Stomach (tissue), 9 donors: Measurements from ENCODE around the gene EIF4B. TPM values are rescaled to one million over a fixed set of nuclear protein-coding genes. Genes with fewer than 3 reads are reported as not detected.

Experiments
- DNase-seq, 2 donors: peaks; one replicate each; pipeline versions ENCODE4 v3.0.0 to v3.0.0-alpha.2; 2013 to 2019
- H3K27ac ChIP-seq, 5 donors: fragments of 200-600 bp in 4 of 5; sonication (generic) in 4 of 5; one replicate each; pipeline ENCODE4 v1.5.1; 2013 to 2019; ENCODE audit warnings: mild to moderate bottlenecking in 1 of 5, moderate library complexity in 1 of 5
- H3K27me3 ChIP-seq, 3 donors: fragments of 200-600 bp; sonication (generic); one replicate each; pipeline ENCODE4 v1.5.1; 2017 to 2019; ENCODE audit warnings: mixed run types in 1 of 3
- H3K36me3 ChIP-seq, 4 donors: fragments of 200-600 bp; sonication (generic); 1 replicate in 3 of 4; 2 replicates in 1 of 4; pipeline ENCODE4 v1.5.1; 2016 to 2019
- H3K4me1 ChIP-seq, 4 donors: fragments of 200-600 bp; sonication (generic); one replicate each; pipeline ENCODE4 v1.5.1; 2016 to 2019
- H3K4me3 ChIP-seq, 4 donors: fragments of 200-600 bp; sonication (generic) in 3 of 4; one replicate each; pipeline ENCODE4 v1.5.1; 2016 to 2019; ENCODE audit warnings: mild to moderate bottlenecking in 1 of 4
- H3K9me3 ChIP-seq, 4 donors: fragments of 200-600 bp; sonication (generic); one replicate each; pipeline ENCODE4 v1.5.1; 2016 to 2019
- CTCF ChIP-seq, 7 experiments: fragments of 450-650 bp in 4 of 7; fragments of 200-600 bp in 3 of 7; sonication (generic) in 3 of 7; IDR thresholded peaks; one replicate each; pipeline ENCODE4 v1.5.1; 2016 to 2019; ENCODE audit warnings: antibody characterized with exemption in 7 of 7, control low read depth in 2 of 7, mild to moderate bottlenecking in 1 of 7
- EP300 ChIP-seq: sonication (generic); formaldehyde crosslinking; IDR thresholded peaks from one replicate; pipeline ENCODE4 v1.6.1; 2017; ENCODE audit warnings: antibody characterized with exemption
- POLR2A ChIP-seq, 4 donors: fragments of 450-650 bp; IDR thresholded peaks; one replicate each; pipeline ENCODE4 v1.6.1; 2016; ENCODE audit warnings: antibody characterized with exemption in 4 of 4, control low read depth in 2 of 4, mild to moderate bottlenecking in 1 of 4, moderate library complexity in 1 of 4
- POLR2AphosphoS5 ChIP-seq, 3 donors: sonication (generic); formaldehyde crosslinking; IDR thresholded peaks; one replicate each; pipeline ENCODE4 v1.6.1; 2016; ENCODE audit warnings: antibody characterized with exemption in 3 of 3
- WGBS, 5 donors: extraction: QIAGEN DNeasy Blood & Tissue Kit in 3 of 5; methylation state at CpG; one replicate each; pipeline versions ENCODE4 v1.1.5 to v1.1.7; 2013 to 2018; 5-methylcytosine and 5-hydroxymethylcytosine counted together
- intact Hi-C: fragments of 100-400 bp; cut with DNase I; formaldehyde crosslinking; loops from one replicate; pipeline ENCODE4 v1.15.1; 2023; ENCODE audit warnings: low total_unique reads
- polyA plus RNA-seq, 3 donors: library from polyadenylated mRNA; stranded (reverse); fragments of 200-250 nt; gene quantifications; one replicate each; pipeline ENCODE4 v1.2.3, GENCODE V29; 2013
- total RNA-seq, 5 donors: library from RNA; depleted of rRNA; stranded (reverse); fragments of >200 nt; gene quantifications; one replicate each; pipeline versions ENCODE4 v1.1.0 to v1.2.3, GENCODE V29; 2014 to 2016
- donor health status: healthy with polysubstance abuse.
- donor health status: Bipolar disorder and iron deficiency.
- donor health status: healthy.

The EIF4B gene
- total and polyA plus RNA-seq, 8 donors: 101 to 833 (median 326) TPM

GRCh38 chr12:53004178-53004577, 2.1 kb upstream of the EIF4B start:
- TF ChIP-seq POLR2A (IDR thresholded peaks at IDR 0.05) (no peak), EP300 (no peak), CTCF (IDR thresholded peaks at IDR 0.05) (no peak), POLR2AphosphoS5 (IDR thresholded peaks at IDR 0.05) (no peak)
- peaks cover 0 to 8% (median 3%) of the 10 kb centered on the region in 4 donors for H3K36me3 ChIP-seq
- H3K27ac ChIP-seq: no peak overlapping the region
- H3K27me3 ChIP-seq: no peaks in the 10 kb centered on the region
- WGBS, 5 donors: 45 to 58% (median 49%) methylated on average over 5 of the region's 5 CpGs
- no peak for DNase-seq
- intact Hi-C loops: no loop called here
- peaks cover 22 to 36% (median 34%) of the 10 kb centered on the region in 4 donors for H3K4me1 ChIP-seq
- no peak overlapping the region for H3K4me3 ChIP-seq
- no peaks in the 10 kb centered on the region for H3K9me3 ChIP-seq

GRCh38 chr12:53004582-53004981, 1.7 kb upstream of the EIF4B start:
- no peak for DNase-seq
- peaks cover 26 to 40% (median 38%) of the 10 kb centered on the region in 4 donors for H3K4me1 ChIP-seq
- TF ChIP-seq POLR2A (IDR thresholded peaks at IDR 0.05) (no peak), CTCF (IDR thresholded peaks at IDR 0.05) (no peak), EP300 (no peak), POLR2AphosphoS5 (IDR thresholded peaks at IDR 0.05) (no peak)
- peaks cover 0 to 13% (median 4%) of the 10 kb centered on the region in 4 donors for H3K36me3 ChIP-seq
- H3K27ac ChIP-seq: peak overlapping the region in 1 of 5 donors; percentile 95
- no peaks in the 10 kb centered on the region for H3K9me3 ChIP-seq
- intact Hi-C loops: no loop called here
- H3K4me3 ChIP-seq: no peak overlapping the region
- 63 to 75% (median 69%) methylated on average over 2 of the region's 2 CpGs for WGBS, 5 donors
- H3K27me3 ChIP-seq: no peaks in the 10 kb centered on the region

GRCh38 chr12:53005215-53005985, 856 bp upstream of the EIF4B start:
- H3K27ac ChIP-seq: peak overlapping the region; percentile 29 to 95 (median 94)
- no peaks in the 10 kb centered on the region for H3K27me3 ChIP-seq
- H3K36me3 ChIP-seq: peaks cover 0 to 15% (median 4%) of the 10 kb centered on the region in 4 donors
- H3K9me3 ChIP-seq: no peaks in the 10 kb centered on the region
- TF ChIP-seq POLR2A (IDR thresholded peaks at IDR 0.05) (no peak), POLR2AphosphoS5 (IDR thresholded peaks at IDR 0.05) (no peak), CTCF (IDR thresholded peaks at IDR 0.05) (no peak), EP300 (no peak)
- intact Hi-C loops: no loop called here
- peaks cover 32 to 47% (median 46%) of the 10 kb centered on the region in 4 donors for H3K4me1 ChIP-seq
- DNase-seq: peak in 1 of 2 donors; percentile 46
- H3K4me3 ChIP-seq: peak overlapping the region; percentile 83 to 92 (median 85)
- 12 to 16% (median 13%) methylated on average over 28 of the region's 28 CpGs for WGBS, 5 donors

- DNase-seq: peak; percentile 75 to 93
- intact Hi-C loops: no loop called here
- H3K27ac ChIP-seq: peak overlapping the region; percentile 83 to 95 (median 94)
- H3K9me3 ChIP-seq: no peaks in the 10 kb centered on the region
- no peak for TF ChIP-seq POLR2A (IDR thresholded peaks at IDR 0.05)
- no peak for TF ChIP-seq POLR2AphosphoS5 (IDR thresholded peaks at IDR 0.05)
- TF ChIP-seq EP300: no peak
- TF ChIP-seq CTCF (IDR thresholded peaks at IDR 0.05): no peak
- H3K27me3 ChIP-seq: no peaks in the 10 kb centered on the region
- WGBS, 5 donors: 0 to 1% (median 0%) methylated on average over 33 to 38 of the region's 38 CpGs
- H3K36me3 ChIP-seq: peaks cover 0 to 24% (median 11%) of the 10 kb centered on the region in 4 donors
- H3K4me1 ChIP-seq: peaks cover 41 to 61% (median 60%) of the 10 kb centered on the region in 4 donors
- H3K4me3 ChIP-seq: peak overlapping the region; percentile 83 to 92 (median 85)
Observed at GRCh38 chr12:53006810-53007309, 604 bp downstream of the EIF4B start.
